ENCODE data around the gene AIP.
"Not testable (repeated sequence)": the region's sequence is repeated elsewhere in the genome, so short reads cannot be mapped to it uniquely, and the experiment has no call there.

Gene AIP

DNA sequence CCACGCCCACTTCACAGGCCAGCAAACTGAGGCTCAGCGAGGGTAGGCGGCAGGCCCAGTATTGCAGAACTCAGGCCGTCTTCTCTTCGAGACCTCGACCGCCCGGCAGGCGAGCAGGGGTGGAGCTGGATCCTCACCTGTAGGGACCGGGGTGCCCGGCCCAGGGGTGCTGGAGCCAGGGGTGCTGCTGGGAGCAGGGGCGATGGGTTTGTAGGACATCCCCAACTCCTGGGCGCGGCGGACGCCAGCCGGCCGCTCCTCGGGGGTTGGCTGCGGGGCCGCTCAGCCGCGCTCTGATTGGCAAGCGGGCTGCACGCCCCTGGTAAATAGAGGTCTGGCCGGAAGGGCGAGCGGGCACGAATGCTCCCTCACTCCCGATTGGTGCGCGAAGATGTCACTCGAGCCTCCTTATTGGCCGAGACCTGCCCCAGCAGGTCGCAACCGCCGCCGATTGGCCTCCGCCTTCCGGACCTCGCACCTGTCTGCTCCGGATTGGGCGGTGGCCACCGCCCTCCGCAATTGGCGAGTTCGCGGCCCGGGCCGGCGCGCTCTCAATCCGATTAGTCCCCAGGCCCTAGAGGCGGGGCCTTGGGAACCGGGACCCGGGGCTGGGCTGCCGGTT is 25.1 kb downstream of the AIP start, which contains the start of gene CDK2AP2:
Gene CDK2AP2, minus strand, starts transcription at position 299 of the 622 bp plus-strand sequence. Its CDS starts 80 bp downstream, at position 219.
- peak; percentile 98 for DNase-seq

DNA sequence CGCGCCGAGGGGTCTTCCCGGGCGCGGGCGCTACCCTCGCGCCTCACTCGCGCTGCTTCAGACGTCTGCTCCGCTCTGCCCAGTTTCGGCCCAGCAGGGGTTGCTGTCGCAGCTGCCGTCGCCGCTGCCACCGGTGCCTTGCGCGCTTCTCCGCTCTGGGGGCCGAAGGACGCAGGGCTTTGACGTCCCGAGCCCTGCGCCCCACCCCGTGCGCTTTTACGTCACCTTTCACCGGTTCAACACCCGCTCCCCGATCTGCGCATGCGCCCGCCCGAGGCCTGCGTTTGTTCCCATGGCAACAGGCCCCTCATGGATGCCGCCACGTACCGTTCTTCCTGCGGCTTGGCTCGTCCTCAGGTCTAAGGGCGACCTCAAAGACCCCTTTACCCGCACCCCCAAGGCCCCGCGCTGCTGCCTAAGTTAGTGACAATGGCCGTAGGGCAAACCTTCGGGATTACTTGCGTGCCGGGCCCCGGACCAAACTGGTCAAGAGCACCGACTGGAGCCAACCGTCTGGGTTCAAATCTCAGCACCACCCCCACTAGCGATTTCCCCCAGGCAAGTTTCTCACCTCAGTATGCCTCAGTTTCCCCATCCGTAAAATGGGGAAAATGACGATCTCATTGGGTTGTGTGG is 25.8 kb downstream of the AIP start:
- peak; percentile 97 for DNase-seq

DNA sequence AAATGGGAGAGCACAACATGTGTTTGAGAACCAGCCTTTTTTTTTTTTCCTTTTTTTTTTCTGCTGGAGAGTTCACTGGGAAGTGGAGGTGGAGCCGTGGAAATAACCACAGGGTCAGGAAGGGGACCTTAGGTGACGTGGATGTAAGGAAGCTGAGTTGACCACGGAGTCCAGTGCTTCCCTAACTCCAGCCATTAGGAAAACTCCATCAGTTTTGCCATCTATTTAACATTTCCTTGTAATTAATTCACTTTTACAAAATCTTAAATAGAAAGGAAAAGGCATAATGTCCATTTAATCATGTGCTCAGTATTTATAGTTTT is 27.2 kb downstream of the AIP start:
- DNase-seq = no peak

DNA sequence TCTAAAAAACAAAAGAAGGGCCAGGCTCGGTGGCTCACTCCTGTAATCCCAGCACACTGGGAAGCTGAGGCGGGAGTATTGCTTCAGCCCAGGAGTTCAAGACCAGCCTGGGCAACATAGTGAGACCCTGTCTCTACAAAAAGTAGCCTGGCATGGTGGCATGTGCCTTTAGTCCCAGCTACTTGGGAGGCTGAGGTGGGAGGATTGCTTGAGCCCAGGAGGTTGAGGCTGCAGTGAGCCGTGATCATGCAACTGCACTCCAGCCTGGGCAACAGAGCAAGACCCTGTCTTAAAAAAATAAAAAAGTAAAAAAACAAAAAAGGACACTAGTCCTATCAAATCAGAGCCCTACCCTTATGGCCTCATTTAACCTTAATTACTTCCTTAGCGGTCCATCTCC is 28.7 kb downstream of the AIP start:
- DNase-seq = not testable (repeated sequence)

DNA sequence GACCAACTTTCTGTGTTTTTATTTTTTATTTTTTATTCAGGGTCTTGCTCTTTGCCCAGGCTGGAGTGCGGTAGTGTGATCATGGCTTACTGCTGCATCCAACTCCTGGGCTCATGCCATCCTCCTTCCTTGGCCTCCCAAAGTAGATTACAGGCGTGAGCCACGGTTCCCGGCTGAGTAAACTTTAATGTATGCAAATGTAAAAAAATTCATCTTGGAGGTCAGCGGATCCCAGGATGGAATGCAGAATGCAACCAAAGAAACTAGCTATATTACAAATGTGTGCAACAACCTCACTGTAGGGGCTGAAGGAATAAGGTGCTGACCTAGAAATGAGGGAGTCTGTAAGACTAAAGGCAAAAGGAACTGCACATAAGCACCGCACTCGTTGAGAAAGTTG is 31.3 kb downstream of the AIP start:
- DNase-seq = no peak

DNA sequence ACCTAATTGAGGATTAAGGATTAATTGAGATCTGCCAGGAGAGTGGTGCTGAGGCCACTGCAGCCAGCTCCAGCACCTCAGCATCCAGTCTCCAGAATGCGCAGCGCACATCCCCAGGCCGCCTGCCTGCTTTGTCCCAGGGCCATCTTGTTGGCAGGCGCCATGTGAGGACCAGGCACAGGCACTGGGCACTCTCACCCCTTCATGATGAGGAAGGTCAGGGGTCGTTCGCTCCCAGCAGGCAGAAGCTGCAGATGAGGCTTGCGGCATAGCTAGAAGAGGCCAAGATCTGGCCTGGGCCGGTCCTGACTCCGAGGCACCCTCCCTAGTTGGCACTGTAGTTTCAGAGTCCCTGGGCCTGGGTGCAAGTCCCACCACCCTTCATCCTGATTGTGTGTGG is 34.0 kb downstream of the AIP start:
- DNase-seq = no peak

DNA sequence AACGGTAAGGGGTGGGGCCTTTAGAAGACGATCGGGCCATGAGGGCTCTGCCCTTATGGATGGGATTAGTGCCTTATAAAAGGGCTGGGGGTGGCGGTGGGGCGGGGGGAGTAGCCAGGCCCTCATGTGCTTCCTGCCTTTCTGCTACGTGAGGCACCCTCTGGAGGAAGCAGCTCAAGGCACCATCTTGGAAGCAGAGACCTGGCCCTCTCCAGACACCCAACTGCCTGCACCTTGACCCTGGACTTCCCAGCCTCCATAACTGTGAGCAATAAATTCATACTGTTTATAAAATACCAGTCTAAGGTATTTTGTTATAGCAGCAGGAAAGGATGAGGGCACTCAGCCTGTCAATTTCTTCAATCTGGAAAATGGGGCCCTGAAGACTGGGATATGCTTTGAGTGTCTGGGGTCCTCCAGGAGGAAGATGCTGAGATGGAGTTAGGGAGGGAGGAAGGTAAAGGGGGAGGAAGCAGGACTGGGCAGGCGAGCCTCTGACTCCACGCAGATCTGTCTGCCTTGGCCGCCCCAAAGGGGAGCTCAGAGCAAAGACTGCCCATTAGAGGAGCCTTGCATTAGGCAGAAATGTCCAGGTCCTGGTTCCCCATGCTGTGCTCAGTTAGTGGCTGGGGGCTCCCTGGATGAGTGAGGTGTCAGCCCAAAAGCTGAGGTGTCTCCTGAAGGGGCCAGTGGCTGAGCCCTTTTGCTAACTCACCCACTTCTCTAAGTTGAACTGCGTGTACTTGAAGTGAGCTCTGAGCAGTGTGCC is 35.1 kb downstream of the AIP start:
- no peak for DNase-seq

DNA sequence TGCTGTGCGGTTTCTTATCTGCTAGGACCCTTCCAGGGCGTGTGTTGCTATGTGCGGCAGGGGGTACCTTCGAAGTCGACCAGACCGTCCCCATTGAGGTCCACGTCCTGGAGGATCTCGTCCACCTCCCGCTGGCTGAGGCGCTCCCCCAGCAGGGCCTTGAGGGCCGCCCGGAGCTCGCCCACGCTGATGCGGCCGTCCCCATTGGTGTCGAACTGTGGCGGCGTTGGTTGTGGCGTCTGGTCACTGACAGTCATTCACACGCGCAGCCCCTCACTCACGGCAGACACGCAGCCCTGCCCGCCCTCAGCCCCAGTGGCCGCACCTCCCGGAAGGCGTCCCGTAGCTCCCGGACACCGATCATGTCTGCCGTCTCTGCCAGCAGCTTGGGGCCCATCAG is 36.9 kb downstream of the AIP start:
- DNase-seq = no peak

DNA sequence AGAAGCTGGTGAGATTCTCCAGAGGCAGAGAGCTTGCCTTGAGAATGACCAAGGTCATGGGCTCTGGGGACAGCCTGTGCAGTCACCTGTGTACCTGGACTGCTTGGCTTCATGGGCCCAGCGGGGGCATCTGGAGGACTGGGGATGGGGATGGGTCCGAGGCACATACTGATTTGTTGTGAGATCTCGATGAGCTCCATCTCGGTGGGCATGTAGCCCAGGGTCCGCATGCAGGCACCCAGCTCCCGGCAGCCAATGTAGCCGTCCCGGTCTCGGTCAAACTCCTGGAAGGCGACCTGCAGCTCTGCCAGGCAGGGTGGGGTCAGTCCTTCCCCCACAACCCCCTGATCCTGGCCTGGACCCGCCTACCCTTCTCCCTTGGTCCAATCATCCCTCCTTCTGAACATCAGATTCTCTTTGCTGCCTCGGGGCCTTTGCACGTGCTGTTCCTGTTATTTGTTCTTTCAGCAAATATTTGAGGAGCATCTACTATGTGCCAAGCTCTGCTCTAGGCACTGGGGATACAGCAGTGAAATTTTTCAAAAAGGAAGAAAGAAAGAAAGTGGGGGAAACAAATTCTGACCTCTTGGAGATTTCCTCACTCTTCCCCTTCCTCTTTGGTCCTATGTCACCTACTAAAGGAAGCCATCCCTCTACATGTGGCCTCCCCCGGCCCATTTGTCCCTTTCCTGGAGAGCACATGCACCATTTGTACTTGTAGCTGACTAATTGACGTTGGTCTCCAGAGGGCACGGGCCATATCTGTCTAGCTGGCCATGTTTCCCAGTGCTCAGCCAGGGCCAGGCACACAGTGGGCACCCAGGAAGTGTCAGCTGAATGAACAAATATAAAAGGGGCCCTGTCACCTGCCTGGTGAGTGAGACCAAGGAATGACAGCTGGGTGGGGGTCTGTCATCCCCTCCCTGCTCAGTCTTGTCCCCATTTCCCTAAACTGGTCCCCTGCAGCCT is 38.3 kb downstream of the AIP start:
- DNase-seq = no peak

DNA sequence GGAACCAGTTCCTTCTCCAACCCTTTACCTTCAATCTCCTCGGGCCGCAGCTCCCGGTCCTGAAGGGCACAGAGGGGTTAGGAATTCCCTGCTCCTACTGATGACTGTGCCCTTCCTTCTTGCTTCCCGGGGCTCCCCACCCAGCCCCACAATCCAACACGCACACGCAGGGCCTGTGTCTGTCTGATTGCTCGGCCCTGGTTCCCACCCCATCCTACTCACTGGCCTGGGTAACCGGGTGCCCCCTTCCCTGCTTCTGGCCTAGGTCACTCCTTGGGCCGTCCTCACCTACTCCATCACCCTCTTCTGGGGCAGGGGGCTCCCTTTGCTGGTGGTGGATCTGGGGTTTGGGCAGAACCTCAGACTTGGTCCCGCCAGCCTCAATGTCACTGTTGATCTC is 39.1 kb downstream of the AIP start:
- no peak for DNase-seq

DNA sequence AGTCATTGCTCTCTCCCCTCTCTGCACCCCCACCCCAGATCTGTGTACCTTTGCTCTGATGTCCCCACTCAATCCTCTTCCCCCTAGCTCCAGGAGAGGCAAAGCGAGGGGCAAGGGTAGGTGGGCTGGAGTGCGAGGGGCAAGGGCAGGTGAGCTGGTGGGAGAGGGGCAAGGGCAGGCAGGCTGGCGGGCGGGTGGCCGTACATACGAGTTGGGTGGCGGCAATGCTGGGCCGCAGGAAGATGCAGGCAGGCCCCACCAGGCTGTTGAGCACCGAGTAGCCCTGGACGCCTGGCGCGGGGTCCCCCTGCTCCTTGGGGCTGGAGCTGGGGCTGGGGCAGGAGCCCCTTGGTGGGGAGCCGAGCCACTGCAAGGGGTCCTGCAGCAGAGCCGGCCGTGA is 39.5 kb downstream of the AIP start:
- DNase-seq = no peak

DNA sequence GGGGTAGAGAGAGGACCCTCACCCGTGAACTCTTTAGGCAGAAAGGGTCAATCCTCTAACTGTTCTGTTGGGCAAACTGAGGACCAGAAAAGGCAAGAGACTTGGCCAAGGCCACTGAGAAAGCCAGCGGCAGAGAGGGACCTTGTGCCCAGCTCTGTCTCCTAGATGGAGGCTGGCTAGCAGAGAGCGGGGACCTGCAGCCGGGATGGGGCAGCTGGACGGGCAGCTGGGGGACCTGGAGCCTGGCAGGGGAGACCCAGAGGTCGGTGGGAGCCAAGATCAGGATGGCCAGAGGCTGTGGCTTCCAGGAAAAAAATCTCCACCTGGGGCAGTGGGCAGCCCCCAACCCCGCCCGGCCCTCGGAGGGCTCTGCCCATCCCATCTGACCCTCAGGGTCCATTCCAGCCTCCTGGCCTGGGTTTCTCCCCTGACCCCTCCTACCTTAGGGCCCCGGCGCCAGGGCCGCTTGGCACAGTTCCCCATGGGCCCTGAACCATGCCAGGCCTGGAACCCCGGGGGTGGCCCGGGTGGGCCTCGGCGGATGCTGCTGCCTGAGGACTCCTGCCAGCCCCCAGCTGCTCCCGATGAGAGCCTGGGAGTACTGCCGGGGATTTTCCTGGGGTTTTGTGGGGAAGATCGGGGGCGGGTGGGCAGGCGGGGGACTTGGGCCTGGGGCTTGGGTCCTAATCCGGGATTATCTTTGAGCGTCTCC is 40.2 kb downstream of the AIP start, which contains the start of gene CABP2:
Gene CABP2, minus strand, starts transcription at position 603 of the 712 bp plus-strand sequence. Its CDS starts 120 bp downstream, at position 483.
- no peak for DNase-seq

DNA sequence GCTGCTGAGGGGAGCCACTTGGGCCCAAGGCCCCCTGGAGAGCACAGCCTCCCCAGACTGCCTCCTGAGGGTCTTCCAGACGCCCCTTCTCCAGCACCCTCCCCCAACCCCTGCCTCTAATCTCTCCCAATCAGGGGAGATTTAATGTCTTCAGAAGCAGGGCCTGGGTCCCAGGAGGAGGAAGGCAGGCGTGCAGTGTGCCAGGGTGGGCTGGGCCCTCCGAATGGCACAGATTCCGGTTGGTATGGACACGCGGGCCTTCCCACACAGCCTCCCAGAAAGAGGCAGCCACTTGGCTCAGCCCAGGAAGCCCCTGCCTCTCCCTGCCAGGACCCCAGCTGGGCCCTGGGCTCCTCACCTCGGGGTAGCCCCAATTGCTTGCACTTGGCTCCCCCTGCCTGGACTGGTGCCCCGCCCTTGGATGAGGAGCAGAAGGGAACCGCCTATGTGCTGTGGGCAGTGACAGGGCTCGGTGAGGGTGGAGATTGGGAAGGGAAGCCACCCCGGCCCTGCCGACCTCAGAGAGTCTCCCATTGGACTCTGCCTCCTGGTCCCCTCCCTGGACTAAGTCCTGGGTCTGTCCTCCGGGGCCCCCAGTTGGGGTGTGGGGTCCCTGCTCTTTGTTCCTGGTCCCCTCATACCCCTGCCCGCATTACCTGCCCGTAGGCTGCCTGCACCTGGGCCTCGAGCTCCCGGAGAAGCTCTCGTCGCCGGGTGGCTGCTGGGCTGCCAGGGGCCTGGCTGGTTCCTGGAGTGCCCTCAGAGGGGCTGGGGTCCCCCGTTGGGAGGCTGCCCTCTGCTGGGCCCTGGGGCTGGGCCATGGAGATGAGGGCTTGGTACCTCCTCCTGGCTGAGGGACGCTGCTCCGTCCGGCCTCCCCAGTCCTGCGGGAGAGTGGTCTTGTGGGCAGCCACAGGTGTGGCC is 41.0 kb downstream of the AIP start:
- DNase-seq = no peak

DNA sequence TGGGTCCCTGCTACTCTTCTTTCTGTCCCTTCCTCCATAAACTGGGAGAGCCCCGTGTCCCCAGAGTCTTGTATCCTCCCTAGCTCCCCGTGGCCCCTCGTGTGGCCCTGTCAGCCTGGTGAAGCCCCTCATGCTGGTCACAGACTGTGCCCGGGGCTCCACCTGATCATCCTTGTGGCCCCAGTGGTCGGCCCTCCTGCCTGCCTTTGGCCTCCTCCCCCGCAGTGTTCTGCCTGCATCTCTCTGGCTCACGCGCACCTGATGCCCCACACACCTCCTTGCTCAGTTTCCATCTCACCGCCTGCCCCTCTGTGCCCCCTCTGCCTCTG is 41.6 kb downstream of the AIP start:
- no peak for DNase-seq

DNA sequence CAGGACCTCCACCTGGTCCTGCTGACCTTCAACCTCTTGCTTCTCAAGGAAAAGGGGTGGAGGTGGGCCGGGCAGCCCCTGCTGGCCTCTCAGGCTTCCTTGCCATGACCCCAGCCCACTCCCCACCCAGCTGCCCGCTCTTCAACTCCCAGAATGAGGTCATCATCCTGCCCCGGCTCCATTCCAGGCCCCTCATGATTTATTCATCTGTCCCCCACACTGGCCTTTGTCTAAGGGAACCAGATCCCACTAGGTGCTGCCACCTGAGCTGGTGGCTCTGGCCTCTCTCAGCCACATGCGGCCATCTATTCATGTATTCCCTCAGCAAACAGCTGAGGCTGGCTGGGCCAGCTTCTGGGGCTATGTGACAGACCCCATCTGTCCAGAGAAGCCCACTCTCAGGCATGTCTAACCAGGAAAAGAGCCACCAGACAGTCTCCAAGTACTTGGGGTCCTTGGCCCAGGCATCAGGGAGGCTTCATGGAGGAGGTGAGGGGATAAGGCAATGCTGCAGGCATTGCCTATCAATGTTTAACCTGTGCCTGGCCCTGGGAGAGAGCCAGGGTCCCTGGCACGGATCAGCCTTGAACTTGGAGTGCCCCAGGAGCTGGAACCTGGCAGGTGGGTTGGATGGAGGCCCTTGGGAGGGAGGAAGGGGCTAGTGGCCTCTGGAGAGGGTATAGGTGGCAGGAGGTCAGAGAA is 42.6 kb downstream of the AIP start:
- no peak for DNase-seq

DNA sequence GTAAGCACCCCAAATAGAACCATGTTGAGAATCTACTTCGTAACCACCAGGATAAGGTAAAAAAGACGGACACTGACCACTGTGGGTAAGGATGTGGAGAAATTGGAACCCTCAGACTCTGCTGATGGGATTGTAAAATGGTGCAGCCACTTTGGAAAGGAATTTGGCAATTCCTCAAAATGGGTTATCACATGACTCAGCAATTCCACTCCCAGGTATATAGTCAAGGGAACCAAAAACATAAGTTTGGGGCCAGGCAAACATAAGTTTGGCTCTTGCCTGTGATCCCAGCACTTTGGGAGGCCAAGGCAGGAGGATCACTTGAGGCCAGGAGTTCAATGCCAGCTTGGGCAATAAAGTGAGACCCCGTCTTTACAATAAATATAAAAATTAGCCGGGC is 45.5 kb downstream of the AIP start:
- DNase-seq = no peak

DNA sequence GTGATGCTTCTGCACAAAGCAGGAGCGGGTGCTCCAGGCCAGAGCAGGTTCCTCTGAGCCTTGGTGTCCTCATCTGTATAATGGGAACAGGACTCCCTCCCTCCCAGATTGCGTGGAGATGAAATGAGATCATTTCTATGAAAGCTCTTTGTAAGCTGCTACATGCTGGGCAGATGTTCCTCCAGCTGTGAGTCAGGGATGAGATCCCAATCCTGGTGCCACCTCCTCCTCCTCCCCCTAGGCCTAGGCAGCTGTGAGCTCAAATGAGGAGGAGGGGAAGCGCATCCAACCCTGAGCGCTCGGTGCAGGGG is 47.4 kb downstream of the AIP start:
- DNase-seq = no peak

DNA sequence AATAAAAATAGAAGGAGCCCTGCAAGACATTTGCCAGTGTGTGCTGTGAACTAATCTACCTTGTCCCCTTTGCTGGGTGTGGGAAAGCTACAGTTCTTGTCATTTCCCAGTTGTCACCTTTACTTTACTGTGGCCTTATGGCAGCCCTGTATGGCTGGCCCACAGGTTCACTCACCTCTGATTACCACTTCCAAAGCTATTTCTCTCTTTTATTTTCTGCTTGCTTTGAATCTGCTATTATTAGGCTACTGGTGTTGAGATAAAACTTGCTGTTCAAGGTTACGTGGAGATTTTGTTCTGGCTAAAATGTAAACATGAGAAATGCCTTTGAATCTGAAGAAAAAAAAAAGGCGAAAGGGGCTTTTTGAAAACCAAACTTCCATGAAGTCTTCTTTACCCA is 50.1 kb downstream of the AIP start:
- no peak for DNase-seq

DNA sequence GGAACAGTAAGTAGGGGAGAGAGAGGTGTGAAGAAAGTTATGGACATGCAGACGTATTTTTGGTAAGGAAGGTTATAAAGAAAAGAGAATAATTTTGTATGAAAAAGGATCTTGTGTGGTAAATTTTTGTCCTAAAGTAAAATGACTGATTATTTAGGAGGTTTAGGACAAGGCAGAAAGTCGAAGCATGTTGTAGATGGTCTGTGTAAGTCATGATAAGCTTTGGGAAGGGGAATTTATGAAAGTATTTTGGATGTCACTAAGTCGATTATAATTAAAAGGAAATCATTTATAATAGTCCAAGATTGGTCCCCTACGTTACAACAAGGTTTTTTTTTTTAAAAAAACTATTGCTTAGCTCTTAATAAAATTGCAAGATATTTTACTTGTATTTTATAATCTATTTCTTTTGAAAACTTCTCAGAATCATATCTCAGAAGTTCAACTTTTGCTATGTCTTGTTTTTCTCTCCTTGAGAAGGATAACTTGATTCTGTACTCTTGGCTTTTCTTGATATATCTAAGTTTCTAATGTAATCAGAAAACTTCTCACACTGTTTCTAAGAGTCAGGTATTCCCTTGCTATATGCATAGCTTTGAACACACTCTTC is 51.3 kb downstream of the AIP start:
- no peak for DNase-seq

DNA sequence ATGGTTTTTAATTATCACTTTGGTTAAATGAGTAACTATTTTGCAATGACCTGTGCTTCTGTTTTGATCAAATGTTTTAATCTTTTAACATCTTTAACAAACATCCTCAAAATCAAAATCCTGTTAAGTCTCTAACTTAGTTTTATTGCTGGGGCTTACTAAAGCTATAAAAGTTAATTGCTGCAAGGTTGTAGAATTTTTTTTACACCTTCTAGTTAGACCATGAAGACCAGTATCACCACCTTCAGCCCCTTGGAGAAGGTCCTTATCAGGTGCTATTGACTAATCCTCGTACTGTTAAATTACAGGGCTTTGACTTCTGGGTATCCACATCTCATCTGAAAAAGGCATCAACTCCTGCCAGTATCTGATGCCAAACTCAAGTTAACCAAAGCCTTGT is 52.7 kb downstream of the AIP start:
- DNase-seq = no peak

DNA sequence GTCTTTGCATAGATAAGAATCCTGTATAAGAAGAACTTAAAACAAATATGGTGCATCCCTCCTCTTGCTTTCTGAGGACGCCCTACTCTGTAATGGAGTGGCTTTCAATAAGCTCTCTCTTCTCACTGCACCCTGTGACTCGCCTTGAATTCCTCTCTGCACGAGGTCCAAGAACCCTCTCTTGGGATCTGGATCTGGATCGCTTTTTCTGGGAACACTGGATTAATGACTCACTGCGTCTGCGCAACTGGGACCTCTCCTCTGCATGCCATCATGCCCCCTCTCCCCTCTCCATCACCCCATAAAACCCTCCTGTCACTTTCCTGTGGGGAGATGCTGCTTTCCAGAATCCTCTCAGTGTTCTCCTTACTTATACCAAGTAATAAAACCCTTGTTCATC is 55.5 kb downstream of the AIP start:
- DNase-seq = no peak
